GM12892 (cell line): ENCODE data around the gene PKN3.

Experiments
- POLR2A ChIP-seq: IDR thresholded peaks from 2 replicates; pipeline ENCODE4 v1.6.1; 2011; ENCODE audit warnings: low read depth, low read length, control low read depth
- POLR2AphosphoS5 ChIP-seq: IDR thresholded peaks from 2 replicates; pipeline ENCODE4 v1.6.1; 2011; ENCODE audit warnings: low read depth, low read length, control low read depth
- TAF1 ChIP-seq: IDR thresholded peaks from 2 replicates; pipeline ENCODE4 v1.6.1; 2011; ENCODE audit warnings: low read depth, mild to moderate bottlenecking, control low read depth, low read length, borderline replicate concordance

GRCh38 chr9:128768606-128769005 lies 66.3 kb downstream of the PKN3 start:
- TF ChIP-seq TAF1, result no peak
- TF ChIP-seq POLR2A, result no peak
- TF ChIP-seq POLR2AphosphoS5, result no peak
